Testis (tissue), 3 donors: ENCODE measurements around the gene RBFOX1. TPM values are rescaled to one million over a fixed set of nuclear protein-coding genes. Genes with fewer than 3 reads are reported as not detected.

Source experiments
- DNase-seq: peaks from one replicate; pipeline ENCODE4 v3.0.0-alpha.2; 2019
- H3K27ac ChIP-seq, 2 donors: fragments of 200-600 bp; sonication (generic); one replicate each; pipeline ENCODE4 v1.5.1; 2019
- H3K27me3 ChIP-seq: fragments of 200-600 bp; sonication (generic); one replicate; pipeline ENCODE4 v1.5.1; 2019
- H3K36me3 ChIP-seq: fragments of 200-600 bp; sonication (generic); one replicate; pipeline ENCODE4 v1.5.1; 2017; ENCODE audit warnings: low read depth; ENCODE audit errors: missing control alignments
- H3K4me1 ChIP-seq: fragments of 200-600 bp; sonication (generic); one replicate; pipeline ENCODE4 v1.5.1; 2019
- H3K4me3 ChIP-seq, 2 donors: fragments of 200-600 bp; sonication (generic); one replicate each; pipeline ENCODE4 v1.5.1; 2017 to 2019
- H3K9me3 ChIP-seq: fragments of 200-600 bp; sonication (generic); one replicate; pipeline ENCODE4 v1.5.1; 2017
- CTCF ChIP-seq, 3 experiments: fragments of 450-650 bp in 2 of 3; fragments of 200-600 bp in 1 of 3; sonication (generic) in 1 of 3; IDR thresholded peaks; one replicate each; pipeline ENCODE4 v1.5.1; 2016 to 2019; ENCODE audit warnings: antibody characterized with exemption in 3 of 3, mild to moderate bottlenecking in 2 of 3, moderate library complexity in 1 of 3
- POLR2A ChIP-seq: fragments of 450-650 bp; IDR thresholded peaks from one replicate; pipeline ENCODE4 v1.6.1; 2017; ENCODE audit warnings: antibody characterized with exemption, mild to moderate bottlenecking, moderate library complexity
- WGBS, 2 donors: methylation state at CpG; one replicate each; pipeline ENCODE4 v1.1.5; 2018; 5-methylcytosine and 5-hydroxymethylcytosine counted together
- intact Hi-C: fragments of 100-400 bp; cut with DNase I; formaldehyde crosslinking; loops from one replicate; pipeline ENCODE4 v1.15.1; 2023; ENCODE audit warnings: low total_unique reads
- polyA plus RNA-seq: library from polyadenylated mRNA; stranded (reverse); fragments of 350-450 nt; fragmentation: Illumina TruSeq; extraction: RNeasy Lipid Tissue Mini Kit (QIAGEN cat#74804); gene quantifications from one replicate; pipeline ENCODE4 v1.2.3, GENCODE V29; 2014; ENCODE audit warnings: low read depth, low replicate concordance; ENCODE audit not compliant: insufficient read depth
- total RNA-seq, 2 donors: library from RNA; depleted of rRNA; stranded (reverse); fragments of >200 nt; gene quantifications; one replicate each; pipeline ENCODE4 v1.2.3, GENCODE V29; 2016

Gene RBFOX1
- total and polyA plus RNA-seq, 3 donors from 2014 or later = 0.68 to 2.8 (median 1.1) TPM

- H3K4me3 ChIP-seq = no peak overlapping the region
- 72 to 85% methylated on average over 5 of the region's 5 CpGs for whole genome bisulfite sequencing, 2 donors
- intact Hi-C loops = no loop called here
- H3K36me3 ChIP-seq = no peaks in the 10 kb centered on the region
- H3K27me3 ChIP-seq = no peaks in the 10 kb centered on the region
- no peak overlapping the region for H3K27ac ChIP-seq
- DNase-seq = no peak
- H3K9me3 ChIP-seq = no peaks in the 10 kb centered on the region
- no peaks in the 10 kb centered on the region for H3K4me1 ChIP-seq
- no peak for TF ChIP-seq POLR2A
- no peak for TF ChIP-seq CTCF (IDR thresholded peaks at IDR 0.05)
Measured at GRCh38 chr16:7421578-7421977, 88.9 kb downstream of the RBFOX1 start.

GRCh38 chr16:7422036-7422888, 89.6 kb downstream of the RBFOX1 start:
- TF ChIP-seq CTCF (IDR thresholded peaks at IDR 0.05) (no peak), POLR2A (no peak)
- DNase-seq = no peak
- Histone ChIP-seq H3K36me3 (no peaks in the 10 kb centered on the region), H3K4me1 (no peaks in the 10 kb centered on the region), H3K27ac (no peak overlapping the region), H3K27me3 (no peaks in the 10 kb centered on the region), H3K9me3 (no peaks in the 10 kb centered on the region), H3K4me3 (no peak overlapping the region)
- 66 to 74% methylated on average over 21 of the region's 21 CpGs for WGBS, 2 donors
- intact Hi-C loops = no loop called here

- DNase-seq = no peak
- Histone ChIP-seq H3K36me3 (no peaks in the 10 kb centered on the region), H3K27ac (no peak overlapping the region), H3K4me1 (no peaks in the 10 kb centered on the region), H3K27me3 (no peaks in the 10 kb centered on the region), H3K9me3 (no peaks in the 10 kb centered on the region), H3K4me3 (no peak overlapping the region)
- intact Hi-C loops = no loop called here
- TF ChIP-seq POLR2A (no peak), CTCF (IDR thresholded peaks at IDR 0.05) (no peak)
- 70 to 72% methylated on average over 4 of the region's 4 CpGs for WGBS, 2 donors
Measured at GRCh38 chr16:7423434-7424044, 90.9 kb downstream of the RBFOX1 start.

GRCh38 chr16:7426161-7426560, 93.5 kb downstream of the RBFOX1 start:
- intact Hi-C loops = no loop called here
- Histone ChIP-seq H3K9me3 (no peaks in the 10 kb centered on the region), H3K4me1 (no peaks in the 10 kb centered on the region), H3K4me3 (no peak overlapping the region), H3K36me3 (no peaks in the 10 kb centered on the region), H3K27ac (no peak overlapping the region), H3K27me3 (no peaks in the 10 kb centered on the region)
- DNase-seq = no peak
- no peak for TF ChIP-seq CTCF (IDR thresholded peaks at IDR 0.05)
- TF ChIP-seq POLR2A = no peak
- 75 to 82% methylated on average over 5 of the region's 5 CpGs for WGBS, 2 donors
